ENCODE results near the gene DLL4. TPM values are rescaled to one million over a fixed set of nuclear protein-coding genes. Genes with fewer than 3 reads are reported as not detected.

Gene DLL4
- total and polyA plus RNA-seq, 11 donors: 4.7 to 20.8 (median 11.1) TPM

GRCh38 chr15:40936234-40936708 lies 7.1 kb downstream of the DLL4 start:
- ATAC-seq: no peak
- Histone ChIP-seq H3K27me3 (peaks cover 0 to 16% (median 0%) of the 10 kb centered on the region in 9 donors), H3K27ac (peak overlapping the region in 11 of 12 donors; percentile 10 to 96 (median 69)), H3K4me3 (peak overlapping the region in 10 of 12 donors; percentile 1 to 85 (median 46)), H3K4me1 (peaks cover 7 to 75% (median 48%) of the 10 kb centered on the region in 12 donors), H3K9me3 (no peaks in the 10 kb centered on the region), H3K36me3 (peaks cover 0 to 75% (median 11%) of the 10 kb centered on the region in 9 donors)
- 72 to 82% (median 79%) methylated on average over 29 to 31 of the region's 31 CpGs for WGBS, 4 donors
- no peak for DNase-seq
- TF ChIP-seq, protein P1, sequence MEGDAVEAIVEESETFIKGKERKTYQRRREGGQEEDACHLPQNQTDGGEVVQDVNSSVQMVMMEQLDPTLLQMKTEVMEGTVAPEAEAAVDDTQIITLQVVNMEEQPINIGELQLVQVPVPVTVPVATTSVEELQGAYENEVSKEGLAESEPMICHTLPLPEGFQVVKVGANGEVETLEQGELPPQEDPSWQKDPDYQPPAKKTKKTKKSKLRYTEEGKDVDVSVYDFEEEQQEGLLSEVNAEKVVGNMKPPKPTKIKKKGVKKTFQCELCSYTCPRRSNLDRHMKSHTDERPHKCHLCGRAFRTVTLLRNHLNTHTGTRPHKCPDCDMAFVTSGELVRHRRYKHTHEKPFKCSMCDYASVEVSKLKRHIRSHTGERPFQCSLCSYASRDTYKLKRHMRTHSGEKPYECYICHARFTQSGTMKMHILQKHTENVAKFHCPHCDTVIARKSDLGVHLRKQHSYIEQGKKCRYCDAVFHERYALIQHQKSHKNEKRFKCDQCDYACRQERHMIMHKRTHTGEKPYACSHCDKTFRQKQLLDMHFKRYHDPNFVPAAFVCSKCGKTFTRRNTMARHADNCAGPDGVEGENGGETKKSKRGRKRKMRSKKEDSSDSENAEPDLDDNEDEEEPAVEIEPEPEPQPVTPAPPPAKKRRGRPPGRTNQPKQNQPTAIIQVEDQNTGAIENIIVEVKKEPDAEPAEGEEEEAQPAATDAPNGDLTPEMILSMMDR (IDR thresholded peaks at IDR 0.05): no peak
- TF ChIP-seq POLR2A (IDR thresholded peaks at IDR 0.05): no peak
- intact Hi-C loops (cut with DNase I): no loop called here

DNA sequence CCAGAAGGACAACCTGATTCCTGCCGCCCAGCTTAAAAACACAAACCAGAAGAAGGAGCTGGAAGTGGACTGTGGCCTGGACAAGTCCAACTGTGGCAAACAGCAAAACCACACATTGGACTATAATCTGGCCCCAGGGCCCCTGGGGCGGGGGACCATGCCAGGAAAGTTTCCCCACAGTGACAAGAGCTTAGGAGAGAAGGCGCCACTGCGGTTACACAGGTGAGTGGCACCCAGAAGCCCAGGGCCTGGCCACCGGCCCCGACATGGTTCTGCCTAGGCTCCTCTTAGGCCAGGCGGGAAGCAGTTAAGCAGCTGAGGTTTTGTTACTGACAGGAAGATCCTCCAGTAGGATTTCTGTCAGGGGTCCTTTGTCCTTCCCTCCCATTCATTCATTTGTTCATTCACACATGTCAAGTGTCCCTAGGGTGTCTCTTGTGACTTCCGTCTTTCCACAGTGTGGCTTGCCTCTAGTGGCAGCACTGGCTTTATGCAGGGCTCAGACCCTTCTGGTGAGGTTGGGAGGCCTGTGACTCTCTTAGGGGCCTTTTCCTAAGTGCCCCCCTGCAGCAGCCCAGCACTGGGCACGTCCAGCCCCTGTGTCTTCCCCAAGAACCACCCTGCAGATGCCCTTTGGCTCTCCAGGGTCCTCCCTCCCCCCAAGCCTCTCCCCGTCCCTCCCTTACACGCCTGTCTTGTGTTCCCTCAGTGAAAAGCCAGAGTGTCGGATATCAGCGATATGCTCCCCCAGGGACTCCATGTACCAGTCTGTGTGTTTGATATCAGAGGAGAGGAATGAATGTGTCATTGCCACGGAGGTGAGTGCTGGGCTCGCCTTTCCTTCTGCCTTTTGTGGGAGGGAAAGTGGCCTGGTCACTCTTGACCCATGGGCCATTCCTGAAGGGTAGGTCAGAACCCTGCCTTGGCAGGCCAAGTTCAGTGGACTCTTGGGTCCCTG lies 7.8 kb downstream of the DLL4 start:
- TF ChIP-seq, protein P1 (IDR thresholded peaks at IDR 0.05): peak in 6 of 12 donors; percentile 21 to 39 (median 29)
- no peak for TF ChIP-seq POLR2A (IDR thresholded peaks at IDR 0.05)

DNA sequence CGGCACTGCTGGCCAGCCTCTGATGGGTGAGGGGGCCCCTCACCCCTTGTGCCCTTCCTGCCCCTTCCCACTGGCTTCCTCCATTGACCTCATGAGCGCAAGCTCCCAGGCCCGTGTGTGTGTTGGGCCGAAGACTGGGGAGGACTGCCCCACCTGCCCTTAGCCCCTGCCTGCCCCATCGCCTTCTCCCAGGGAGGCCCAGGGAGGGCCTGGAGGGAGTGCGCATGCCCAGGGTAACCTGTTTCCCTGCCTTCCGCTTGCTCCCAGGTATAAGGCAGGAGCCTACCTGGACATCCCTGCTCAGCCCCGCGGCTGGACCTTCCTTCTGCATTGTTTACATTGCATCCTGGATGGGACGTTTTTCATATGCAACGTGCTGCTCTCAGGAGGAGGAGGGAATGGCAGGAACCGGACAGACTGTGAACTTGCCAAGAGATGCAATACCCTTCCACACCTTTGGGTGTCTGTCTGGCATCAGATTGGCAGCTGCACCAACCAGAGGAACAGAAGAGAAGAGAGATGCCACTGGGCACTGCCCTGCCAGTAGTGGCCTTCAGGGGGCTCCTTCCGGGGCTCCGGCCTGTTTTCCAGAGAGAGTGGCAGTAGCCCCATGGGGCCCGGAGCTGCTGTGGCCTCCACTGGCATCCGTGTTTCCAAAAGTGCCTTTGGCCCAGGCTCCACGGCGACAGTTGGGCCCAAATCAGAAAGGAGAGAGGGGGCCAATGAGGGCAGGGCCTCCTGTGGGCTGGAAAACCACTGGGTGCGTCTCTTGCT lies 8.8 kb downstream of the DLL4 start:
- peaks cover 0 to under 1% (median 0%) of the 10 kb centered on the region in 9 donors for H3K27me3 ChIP-seq
- peaks cover 7 to 86% (median 56%) of the 10 kb centered on the region in 12 donors for H3K4me1 ChIP-seq
- no peak for TF ChIP-seq POLR2A (IDR thresholded peaks at IDR 0.05)
- TF ChIP-seq, protein P1 (IDR thresholded peaks at IDR 0.05): peak in 11 of 12 donors; percentile 16 to 50 (median 32)
- no peaks in the 10 kb centered on the region for H3K9me3 ChIP-seq
- intact Hi-C loops (cut with DNase I): no loop called here
- H3K4me3 ChIP-seq: peak overlapping the region in 9 of 12 donors; percentile 1 to 85 (median 56)
- peak in 3 of 4 donors; percentile 2 to 33 (median 14) for ATAC-seq
- 50 to 65% (median 58%) methylated on average over 17 to 19 of the region's 19 CpGs for WGBS, 4 donors
- H3K27ac ChIP-seq: peak overlapping the region; percentile 47 to 96 (median 71)
- peak in 2 of 5 donors; percentile 38 to 60 for DNase-seq
- H3K36me3 ChIP-seq: peaks cover 0 to 59% (median 11%) of the 10 kb centered on the region in 9 donors

More for the DNA sequence above, 7.8 kb downstream of the DLL4 start:
- peak overlapping the region in 10 of 12 donors; percentile 9 to 85 (median 46) for H3K4me3 ChIP-seq
- peaks cover 7 to 77% (median 47%) of the 10 kb centered on the region in 12 donors for H3K4me1 ChIP-seq
- peaks cover 0 to 9% (median 0%) of the 10 kb centered on the region in 9 donors for H3K27me3 ChIP-seq
- peak in 2 of 5 donors; percentile 36 to 62 for DNase-seq
- H3K9me3 ChIP-seq: no peaks in the 10 kb centered on the region
- peak overlapping the region; percentile 12 to 96 (median 71) for H3K27ac ChIP-seq
- peak; percentile 6 to 69 (median 36) for ATAC-seq
- peaks cover 0 to 68% (median 11%) of the 10 kb centered on the region in 9 donors for H3K36me3 ChIP-seq
- 42 to 63% (median 59%) methylated on average over 15 of the region's 15 CpGs for WGBS, 4 donors
- intact Hi-C loops (cut with DNase I): no loop called here

All from heart left ventricle (tissue), 16 donors.